ENCODE measurements around the gene OMP. TPM values are rescaled to one million over a fixed set of nuclear protein-coding genes. Genes with fewer than 3 reads are reported as not detected.

Gene OMP
- total and polyA plus RNA-seq, 2 of the 13 experiments (the other 11 are each of a cell fraction or from before 2014, with no cell fraction given) = not detected

GRCh38 chr11:77091146-77091940, 11.3 kb upstream of the OMP start (continued):
- TF ChIP-seq EED (CRISPR knock-in tag; IDR thresholded peaks at IDR 0.05) (no peak), ADNP (CRISPR knock-in tag; IDR thresholded peaks at IDR 0.05) (no peak), HCFC1 (IDR thresholded peaks at IDR 0.05; ENCODE audit: low read depth, low read length) (no peak), ZMYM4 (CRISPR knock-in tag; IDR thresholded peaks at IDR 0.05) (no peak), CBX1 (IDR thresholded peaks at IDR 0.05; ENCODE audit: low read depth) (peak; percentile 59), LRRFIP1 (CRISPR knock-in tag; conservative IDR thresholded peaks at IDR 0.05) (no peak), ZNF329 (CRISPR knock-in tag; IDR thresholded peaks at IDR 0.05; ENCODE audit: low read depth) (no peak), RARA (CRISPR knock-in tag; IDR thresholded peaks at IDR 0.05) (no peak), ZNF292 (CRISPR knock-in tag; IDR thresholded peaks at IDR 0.05; ENCODE audit: borderline replicate concordance, low read depth) (no peak), DRAP1 (CRISPR knock-in tag; IDR thresholded peaks at IDR 0.05) (0 out of 2 replicates have a peak, but pooled peaks have one; percentile 14), TBX2 (CRISPR knock-in tag; IDR thresholded peaks at IDR 0.05; ENCODE audit: borderline replicate concordance) (no peak), ZNF572 (CRISPR knock-in tag; IDR thresholded peaks at IDR 0.05) (0 out of 2 replicates have a peak, but pooled peaks have one; percentile 67), MIER3 (CRISPR knock-in tag; IDR thresholded peaks at IDR 0.05; ENCODE audit: borderline replicate concordance) (no peak), ZFYVE20 (CRISPR knock-in tag; IDR thresholded peaks at IDR 0.05; ENCODE audit: borderline replicate concordance, low read depth) (no peak), JUND (CRISPR knock-in tag; IDR thresholded peaks at IDR 0.05) (no peak), ARHGAP35 (CRISPR knock-in tag; IDR thresholded peaks at IDR 0.05; ENCODE audit: borderline replicate concordance) (no peak), SETDB1 (CRISPR knock-in tag; IDR thresholded peaks at IDR 0.05; ENCODE audit: borderline replicate concordance) (no peak), GABPB1 (CRISPR knock-in tag; IDR thresholded peaks at IDR 0.05) (peak; percentile 38; the same call in 1 of the 2 replicates), ZNF331 (CRISPR knock-in tag; IDR thresholded peaks at IDR 0.05) (no peak), ZBTB7A (CRISPR knock-in tag; IDR thresholded peaks at IDR 0.05) (no peak), HNRNPLL (IDR thresholded peaks at IDR 0.05; ENCODE audit: low read depth, low read length, poor library complexity, severe bottlenecking) (no peak), ZNF431 (CRISPR knock-in tag; IDR thresholded peaks at IDR 0.05; ENCODE audit: borderline replicate concordance, low read depth) (no peak)
- TF ChIP-seq, protein P1, sequence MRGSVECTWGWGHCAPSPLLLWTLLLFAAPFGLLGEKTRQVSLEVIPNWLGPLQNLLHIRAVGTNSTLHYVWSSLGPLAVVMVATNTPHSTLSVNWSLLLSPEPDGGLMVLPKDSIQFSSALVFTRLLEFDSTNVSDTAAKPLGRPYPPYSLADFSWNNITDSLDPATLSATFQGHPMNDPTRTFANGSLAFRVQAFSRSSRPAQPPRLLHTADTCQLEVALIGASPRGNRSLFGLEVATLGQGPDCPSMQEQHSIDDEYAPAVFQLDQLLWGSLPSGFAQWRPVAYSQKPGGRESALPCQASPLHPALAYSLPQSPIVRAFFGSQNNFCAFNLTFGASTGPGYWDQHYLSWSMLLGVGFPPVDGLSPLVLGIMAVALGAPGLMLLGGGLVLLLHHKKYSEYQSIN (CRISPR knock-in tag; IDR thresholded peaks at IDR 0.05; ENCODE audit: borderline replicate concordance) = no peak
- TF ChIP-seq, protein P2, sequence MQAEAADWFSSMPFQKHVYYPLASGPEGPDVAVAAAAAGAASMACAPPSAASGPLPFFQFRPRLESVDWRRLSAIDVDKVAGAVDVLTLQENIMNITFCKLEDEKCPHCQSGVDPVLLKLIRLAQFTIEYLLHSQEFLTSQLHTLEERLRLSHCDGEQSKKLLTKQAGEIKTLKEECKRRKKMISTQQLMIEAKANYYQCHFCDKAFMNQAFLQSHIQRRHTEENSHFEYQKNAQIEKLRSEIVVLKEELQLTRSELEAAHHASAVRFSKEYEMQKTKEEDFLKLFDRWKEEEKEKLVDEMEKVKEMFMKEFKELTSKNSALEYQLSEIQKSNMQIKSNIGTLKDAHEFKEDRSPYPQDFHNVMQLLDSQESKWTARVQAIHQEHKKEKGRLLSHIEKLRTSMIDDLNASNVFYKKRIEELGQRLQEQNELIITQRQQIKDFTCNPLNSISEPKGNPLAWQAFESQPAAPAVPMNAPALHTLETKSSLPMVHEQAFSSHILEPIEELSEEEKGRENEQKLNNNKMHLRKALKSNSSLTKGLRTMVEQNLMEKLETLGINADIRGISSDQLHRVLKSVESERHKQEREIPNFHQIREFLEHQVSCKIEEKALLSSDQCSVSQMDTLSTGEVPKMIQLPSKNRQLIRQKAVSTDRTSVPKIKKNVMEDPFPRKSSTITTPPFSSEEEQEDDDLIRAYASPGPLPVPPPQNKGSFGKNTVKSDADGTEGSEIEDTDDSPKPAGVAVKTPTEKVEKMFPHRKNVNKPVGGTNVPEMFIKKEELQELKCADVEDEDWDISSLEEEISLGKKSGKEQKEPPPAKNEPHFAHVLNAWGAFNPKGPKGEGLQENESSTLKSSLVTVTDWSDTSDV (CRISPR knock-in tag; IDR thresholded peaks at IDR 0.05) = no peak

All from HepG2 (cell line).